Stomach (tissue), 4 donors: ENCODE data around the gene CSMD2.

Experiments
- CTCF ChIP-seq, 7 experiments: fragments of 450-650 bp in 4 of 7; fragments of 200-600 bp in 3 of 7; sonication (generic) in 3 of 7; IDR thresholded peaks; one replicate each; pipeline ENCODE4 v1.5.1; 2016 to 2019; ENCODE audit warnings: antibody characterized with exemption in 7 of 7, control low read depth in 2 of 7, mild to moderate bottlenecking in 1 of 7
- EP300 ChIP-seq: sonication (generic); formaldehyde crosslinking; IDR thresholded peaks from one replicate; pipeline ENCODE4 v1.6.1; 2017; ENCODE audit warnings: antibody characterized with exemption
- POLR2A ChIP-seq, 4 donors: fragments of 450-650 bp; IDR thresholded peaks; one replicate each; pipeline ENCODE4 v1.6.1; 2016; ENCODE audit warnings: antibody characterized with exemption in 4 of 4, control low read depth in 2 of 4, mild to moderate bottlenecking in 1 of 4, moderate library complexity in 1 of 4
- POLR2AphosphoS5 ChIP-seq, 3 donors: sonication (generic); formaldehyde crosslinking; IDR thresholded peaks; one replicate each; pipeline ENCODE4 v1.6.1; 2016; ENCODE audit warnings: antibody characterized with exemption in 3 of 3

- TF ChIP-seq POLR2A (IDR thresholded peaks at IDR 0.05) (no peak), CTCF (IDR thresholded peaks at IDR 0.05) (no peak), EP300 (no peak), POLR2AphosphoS5 (IDR thresholded peaks at IDR 0.05) (no peak)
Measured at GRCh38 chr1:34060187-34060730, 104.8 kb downstream of the CSMD2 start.
